Nasal cavity respiratory epithelium epithelial cell of viscerocranial mucosa (primary cell): Measurements from ENCODE around the gene SH3TC2. TPM values are rescaled to one million over a fixed set of nuclear protein-coding genes. Genes with fewer than 3 reads are reported as not detected.

ENCODE experiments used
- total RNA-seq: library from RNA; depleted of rRNA; stranded (reverse); fragments of >200 nt; gene quantifications from 2 replicates; pipeline ENCODE4 v1.2.3, GENCODE V29; 2014

The SH3TC2 gene
- total RNA-seq: 5.1 and 6.0 TPM in 2 replicates

GRCh38 chr5:149063017-149063687 is at the start of gene SH3TC2:
TSS of gene SH3TC2 (minus strand) at chr5:149063062. CDS start at chr5:149063022, 40 bp downstream.

Other genes starting within 250 kb of the SH3TC2 start
- 20.8 and 24.4 TPM in 2 replicates for gene ADRB2, start 236.5 kb downstream of the SH3TC2 start, total RNA-seq
- 7.7 and 11.3 TPM in 2 replicates for gene ABLIM3, start 78.4 kb upstream of the SH3TC2 start, total RNA-seq
- 17.2 and 46.1 TPM in 2 replicates for gene AFAP1L1, start 208.8 kb upstream of the SH3TC2 start, total RNA-seq